GM19324 (cell line): ENCODE results near the gene EPOP.
"Not testable (repeated sequence)": the region's sequence is repeated elsewhere in the genome, so short reads cannot be mapped to it uniquely, and the experiment has no call there.

Experiments
- ATAC-seq: cut with Tn5 transposase; IDR thresholded peaks from one replicate; pipeline ENCODE4 v1.9.1; 2021; ENCODE audit warnings: mild to moderate bottlenecking, moderate library complexity; ENCODE audit not compliant: unreplicated experiment, low FRiP score

The EPOP gene

DNA sequence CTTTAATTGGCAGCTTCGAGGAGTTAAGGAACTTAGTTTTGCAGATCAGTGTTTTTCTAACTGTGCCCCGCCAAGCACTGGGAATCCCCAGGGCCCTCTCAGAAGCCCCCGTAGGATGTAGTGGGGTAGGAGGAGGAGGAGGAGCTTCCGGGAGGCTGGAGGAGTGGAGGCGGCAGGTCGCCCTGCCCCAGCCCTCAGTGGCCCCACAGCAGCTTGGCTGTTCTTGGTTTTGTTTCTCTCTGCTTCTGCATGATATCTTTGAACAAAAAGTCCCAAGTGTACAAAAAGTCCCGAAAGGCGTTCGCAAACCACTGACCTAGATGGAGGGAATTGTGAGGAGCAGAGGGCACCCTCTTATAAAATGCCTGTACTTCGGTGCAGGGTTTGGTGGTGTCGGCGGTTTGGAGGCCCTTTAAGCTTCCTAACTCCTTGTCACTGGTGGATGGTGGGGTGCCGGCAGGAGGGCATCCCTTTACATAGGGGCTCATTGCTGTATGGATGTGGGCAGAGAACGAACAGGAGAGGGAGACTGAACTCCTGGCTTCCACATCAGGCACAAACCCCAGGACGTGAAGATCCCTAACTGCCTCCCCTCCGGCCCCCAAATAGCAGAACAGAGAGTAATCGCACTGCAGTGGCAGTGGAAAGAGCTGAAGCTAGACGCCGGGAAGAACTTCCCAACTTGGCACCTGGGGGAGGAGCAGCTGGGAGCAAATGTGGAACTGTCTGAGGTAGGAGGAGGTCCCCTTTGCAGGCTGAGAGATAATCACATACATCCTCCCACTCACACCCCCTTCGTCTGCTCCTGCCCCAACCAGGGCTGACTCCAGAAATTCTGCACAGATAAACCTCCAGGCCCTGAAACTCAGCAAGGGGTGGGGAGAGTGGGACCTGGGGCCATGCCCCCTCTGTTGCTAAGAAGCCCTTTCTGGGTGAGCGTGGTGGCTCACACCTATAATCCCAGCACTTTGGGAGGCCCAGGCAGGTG is 20.1 kb downstream of the EPOP start:
- ATAC-seq: no peak

DNA sequence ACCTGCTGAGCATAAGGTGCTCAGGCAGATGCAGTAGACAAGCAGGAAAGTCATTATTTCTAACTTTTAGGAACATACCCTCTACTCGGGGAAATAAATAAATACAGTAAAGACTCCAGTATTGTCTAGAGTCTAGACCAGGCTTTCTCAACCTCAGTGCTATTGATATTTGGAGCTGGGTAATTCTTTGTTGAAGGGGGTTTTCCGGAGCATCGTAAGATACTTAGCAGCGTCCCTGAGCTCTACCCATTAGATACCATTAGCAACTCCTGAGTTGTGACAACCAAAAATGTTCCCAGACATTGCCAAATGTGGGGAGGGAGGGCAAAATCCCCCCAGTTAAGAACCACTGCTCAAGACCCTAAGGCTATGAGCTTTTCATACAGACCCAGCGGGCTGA is 21.1 kb downstream of the EPOP start:
- ATAC-seq: no peak

DNA sequence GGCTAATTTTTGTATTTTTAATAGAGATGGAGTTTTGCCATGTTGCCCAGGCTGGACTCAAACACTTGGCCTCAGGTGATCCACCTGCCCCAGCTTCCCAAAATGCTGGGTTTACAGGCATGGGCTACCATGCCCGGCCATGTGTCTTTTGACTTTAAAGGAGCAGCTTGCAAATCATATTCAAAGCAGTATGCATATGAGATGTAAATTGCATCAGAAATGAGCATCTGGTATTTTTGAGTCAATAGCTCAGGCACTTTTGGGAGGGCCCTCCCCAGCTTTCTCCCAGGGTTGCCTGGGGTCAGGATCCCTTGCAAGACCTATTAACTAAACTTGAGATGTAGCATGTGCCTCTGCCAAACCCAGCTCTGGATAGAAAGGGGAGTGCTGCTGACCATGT is 21.5 kb downstream of the EPOP start:
- no peak for ATAC-seq

DNA sequence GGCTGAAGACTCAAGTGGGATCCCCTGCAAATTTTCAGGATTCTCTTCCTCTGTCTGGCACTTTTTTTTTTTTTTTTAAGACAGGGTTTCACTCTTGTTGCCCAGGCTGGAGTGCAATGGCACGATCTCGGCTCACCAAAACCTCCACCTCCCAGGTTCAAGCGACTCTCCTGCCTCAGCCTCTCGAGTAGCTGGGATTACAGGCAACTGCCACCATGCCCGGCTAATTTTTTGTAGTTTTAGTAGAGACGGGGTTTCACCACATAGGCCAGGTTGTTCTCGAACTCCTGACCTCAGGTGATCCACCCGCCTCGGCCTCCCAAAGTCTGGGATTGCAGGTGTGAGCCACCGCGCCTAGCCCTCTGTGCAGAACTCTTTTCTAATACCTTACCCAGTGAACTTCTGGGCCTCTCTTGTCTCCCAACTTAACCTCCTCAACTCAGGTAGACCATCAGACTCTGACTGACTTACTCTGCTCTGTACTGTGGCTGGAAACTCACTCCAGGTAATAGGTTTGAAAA is 24.0 kb downstream of the EPOP start:
- not testable (repeated sequence) for ATAC-seq

DNA sequence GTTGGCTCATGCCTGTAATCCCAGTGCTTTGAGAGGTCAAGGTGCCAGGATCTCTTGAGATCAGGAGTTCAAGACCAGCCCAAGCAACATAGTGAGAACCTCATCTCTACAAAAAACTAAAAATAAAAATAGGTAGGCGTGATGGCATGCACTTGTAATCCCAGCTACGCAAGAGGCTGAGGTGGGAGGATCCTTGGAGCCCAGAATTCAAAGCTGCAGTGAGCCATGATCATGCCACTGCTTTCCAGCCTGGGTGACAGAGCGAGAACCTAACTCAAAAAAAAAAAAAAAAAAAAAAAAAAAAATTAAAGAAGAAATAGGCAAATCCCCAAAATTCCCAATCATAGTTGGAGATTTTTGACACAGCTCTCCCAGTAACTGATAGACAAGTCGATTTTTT is 36.8 kb downstream of the EPOP start:
- ATAC-seq: no peak

DNA sequence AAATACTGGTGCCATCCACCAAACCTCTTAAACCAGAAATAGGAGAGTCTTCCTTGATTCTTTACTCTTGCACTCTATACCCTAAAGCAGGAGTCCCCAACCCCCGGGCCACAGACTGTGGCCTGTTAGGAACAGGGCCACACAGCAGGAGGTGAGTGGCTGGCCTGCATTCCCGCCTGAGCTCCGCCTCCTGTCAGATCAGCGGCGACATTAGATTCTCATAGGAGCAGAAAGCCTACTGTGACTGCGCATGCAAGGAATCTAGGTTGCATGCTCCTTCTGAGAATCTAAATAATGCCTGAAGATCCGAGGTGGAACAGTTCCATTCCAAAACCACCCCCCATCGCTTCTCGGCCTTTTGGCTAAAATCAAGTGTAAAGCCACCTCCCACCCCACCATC is 38.7 kb downstream of the EPOP start:
- ATAC-seq: no peak

DNA sequence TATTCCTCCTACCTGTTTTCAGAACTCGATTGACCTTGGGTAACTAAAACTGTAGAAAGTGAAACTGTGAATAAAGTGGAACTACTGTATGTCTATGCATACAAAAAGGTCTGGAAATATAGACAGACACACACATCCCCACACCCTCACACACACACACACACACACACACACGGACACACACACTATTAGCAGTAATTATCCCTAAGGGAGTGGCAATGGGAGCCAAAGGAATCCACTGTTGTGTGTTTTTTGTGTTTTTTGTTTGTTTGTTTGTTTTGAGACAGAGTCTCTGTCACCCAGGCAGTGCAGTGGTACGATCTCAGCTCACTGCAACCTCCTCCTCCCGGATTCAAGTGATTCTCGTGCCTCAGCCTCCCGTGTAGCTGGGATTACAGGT is 42.4 kb downstream of the EPOP start:
- no peak for ATAC-seq

DNA sequence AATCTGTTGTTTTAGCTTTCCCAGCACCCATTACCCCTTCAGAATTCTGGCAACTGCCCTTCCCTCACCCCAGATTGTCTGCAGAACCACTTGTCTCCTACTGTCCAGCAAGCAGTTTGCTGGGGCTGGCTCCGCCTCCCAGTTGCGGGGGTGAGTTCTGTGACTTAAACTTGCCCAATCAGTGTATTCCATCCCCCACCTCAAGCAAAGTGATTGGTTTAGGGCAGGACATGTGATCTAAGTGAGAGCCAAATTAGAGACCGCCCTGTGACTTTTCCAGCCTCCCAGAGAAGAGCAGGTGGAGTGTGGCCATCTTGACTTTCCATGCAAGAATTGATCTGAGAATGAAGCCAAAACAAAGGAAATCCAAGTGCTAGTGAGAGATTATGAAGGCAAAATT is 46.3 kb downstream of the EPOP start:
- no peak for ATAC-seq

DNA sequence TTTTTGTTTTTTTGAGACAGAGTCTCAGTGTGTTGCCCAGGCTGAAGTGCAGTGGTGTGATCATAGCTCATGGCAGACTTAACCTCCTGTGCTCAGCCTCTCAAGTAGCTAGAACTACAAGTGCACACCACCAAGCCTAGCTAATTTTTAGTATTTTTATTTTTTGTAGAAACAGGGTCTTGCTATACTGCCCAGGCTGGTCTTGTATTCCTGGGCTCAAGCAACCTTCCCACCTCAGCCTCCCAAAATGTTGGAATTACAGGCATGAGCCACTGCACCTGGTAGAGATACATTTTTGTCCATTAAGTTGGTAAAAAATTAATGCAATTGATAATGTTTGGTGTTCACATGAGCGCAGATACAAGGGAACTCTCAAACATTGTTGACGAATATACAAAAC is 46.8 kb downstream of the EPOP start:
- ATAC-seq: no peak

DNA sequence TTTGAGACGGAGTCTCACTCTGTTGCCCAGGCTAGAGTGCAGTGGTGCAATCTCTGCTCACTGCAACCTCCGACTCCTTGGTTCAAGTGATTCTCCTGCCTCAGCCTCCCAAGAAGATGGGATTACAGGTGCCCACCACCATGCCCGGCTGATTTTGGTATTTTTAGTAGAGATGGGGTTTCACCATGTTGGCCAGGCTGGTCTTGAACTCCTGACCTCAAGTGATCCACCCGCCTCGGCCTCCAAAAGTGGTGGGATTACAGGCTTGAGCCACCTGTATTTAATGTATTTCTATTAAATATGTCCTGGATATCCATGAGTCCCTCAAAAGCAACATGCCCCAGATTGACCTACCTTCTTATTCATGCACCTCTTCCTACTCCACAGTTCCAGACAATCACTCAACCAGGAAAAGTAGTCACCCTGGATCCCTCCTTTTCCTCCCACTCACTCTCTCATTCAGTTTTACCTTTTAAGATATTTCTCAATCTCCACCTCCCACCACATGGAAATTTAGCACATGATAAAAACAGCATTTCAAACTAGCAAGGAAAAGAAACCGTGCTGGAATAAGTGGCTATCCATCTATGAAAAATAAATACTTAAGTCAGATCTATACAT is 48.0 kb downstream of the EPOP start:
- ATAC-seq: not testable (repeated sequence)

DNA sequence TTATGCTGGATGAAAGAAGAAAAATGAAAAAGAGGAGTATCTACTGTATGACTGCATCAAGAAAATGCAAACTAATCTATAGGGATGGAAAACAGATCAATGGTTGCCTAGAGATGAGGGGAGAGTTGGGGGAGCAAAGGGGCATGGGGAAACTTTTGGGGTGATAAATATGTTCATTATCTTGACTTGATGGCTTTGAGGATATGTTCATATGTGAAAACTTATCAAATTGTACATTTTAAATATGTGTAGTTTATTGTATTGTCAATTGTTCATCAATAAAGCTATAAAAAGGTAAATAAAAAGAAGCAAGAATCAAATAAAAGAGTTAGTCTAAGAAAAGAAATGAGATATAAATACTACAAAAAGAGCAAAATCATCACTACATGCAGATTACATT is 49.3 kb downstream of the EPOP start:
- ATAC-seq: no peak

DNA sequence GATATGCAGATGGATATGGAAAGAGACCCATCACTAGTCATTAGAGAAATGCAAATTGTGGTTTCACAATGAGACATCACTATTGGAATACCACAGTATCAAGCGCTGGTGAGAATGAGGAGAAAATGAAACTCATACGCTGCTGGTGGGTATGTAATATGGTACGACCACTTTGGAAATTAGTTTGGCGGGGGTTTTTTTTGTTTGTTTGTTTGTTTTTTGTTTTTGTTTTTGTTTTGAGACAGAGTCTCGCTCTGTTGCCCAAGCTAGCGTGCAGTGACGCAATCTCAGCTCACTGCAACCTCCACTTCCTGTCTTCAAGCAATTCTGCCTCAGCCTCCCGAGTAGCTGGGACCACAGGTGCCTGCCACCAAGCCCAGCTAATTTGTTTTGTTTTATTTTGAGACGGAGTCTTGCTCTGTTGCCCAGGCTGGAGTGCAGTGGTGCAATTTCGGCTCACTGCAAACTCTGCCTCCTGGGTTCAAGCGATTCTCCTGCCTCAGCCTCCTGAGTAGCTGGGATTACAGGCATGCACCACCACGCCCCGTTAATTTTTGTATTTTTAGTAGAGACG is 49.9 kb downstream of the EPOP start:
- ATAC-seq: not testable (repeated sequence)
